ENCODE results near the gene CHMP6.

Gene CHMP6

DNA sequence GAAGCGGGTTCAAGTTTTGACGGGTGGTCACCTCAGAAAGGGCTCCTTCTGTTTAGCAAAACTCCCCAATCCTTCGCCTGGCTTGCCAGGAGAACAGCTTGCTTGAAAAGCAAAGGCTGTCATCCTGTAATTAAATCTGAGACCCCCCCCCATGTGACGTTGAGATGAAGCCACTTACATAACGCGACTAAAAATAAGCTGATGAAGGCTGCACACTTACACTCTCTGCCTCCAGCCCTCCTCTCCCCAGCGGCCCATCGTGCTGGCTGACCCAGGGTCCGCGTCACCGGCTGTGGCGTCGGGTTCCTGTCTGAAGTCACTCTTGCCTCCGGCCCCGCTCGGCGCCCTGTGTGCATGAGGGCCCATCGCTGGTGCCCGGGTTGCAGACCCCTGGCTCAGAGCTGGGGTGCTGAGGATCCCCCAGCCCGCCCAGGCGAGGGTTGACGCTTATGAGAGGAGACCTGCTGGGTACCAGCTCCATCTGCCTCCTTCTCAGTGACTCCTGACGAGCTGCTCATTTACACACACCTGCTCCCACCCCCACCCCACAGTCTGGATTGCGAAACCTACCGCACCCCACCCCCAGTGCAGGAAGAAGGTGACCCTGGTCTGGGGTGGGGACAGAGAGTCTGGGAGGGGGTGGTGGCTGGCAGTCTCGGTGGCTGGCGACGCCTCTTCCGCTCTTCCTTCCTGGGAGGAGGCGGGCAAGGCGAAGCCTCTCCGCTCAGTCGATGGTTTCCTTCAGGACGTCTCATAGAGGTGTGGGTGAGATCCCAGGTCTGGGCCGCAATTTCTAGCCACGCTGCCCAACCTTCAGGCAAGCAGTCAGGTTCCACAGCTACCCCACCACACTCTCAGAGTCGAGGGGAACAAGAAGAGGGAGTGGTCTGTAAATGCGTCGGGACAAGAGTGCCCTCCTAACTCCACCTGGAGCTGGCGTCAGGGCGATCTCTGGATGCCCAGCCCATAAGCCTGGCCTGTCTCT is 40.2 kb downstream of the CHMP6 start:
- H3K79me1 ChIP-seq (ENCODE audit: low read depth, low read length) = peaks cover 6% of the 10 kb centered on the region
- H3K9ac ChIP-seq (ENCODE audit: low read depth, low read length, poor library complexity) = no peak overlapping the region
- H2BK15ac ChIP-seq (ENCODE audit: low read length) = no peak overlapping the region
- H3K27ac ChIP-seq (replicated peaks; ENCODE audit: low read length) = no peak overlapping the region
- WGBS, 2 donors (ENCODE audit: extremely low coverage in 2 of 2, insufficient read length in 2 of 2, insufficient replicate concordance in 1 of 2) = no CpG with 5 or more reads among the region's 41 CpGs
- peaks cover 15 to 29% of the 10 kb centered on the region in 2 donors for H3K4me1 ChIP-seq (ENCODE audit: control insufficient read depth in 2 of 2, insufficient read depth in 1 of 2, low read depth in 1 of 2, low read length in 2 of 2)
- H2BK120ac ChIP-seq (ENCODE audit: low read depth, low read length) = no peak overlapping the region
- peaks cover 15 to 17% of the 10 kb centered on the region in 2 donors for H3K36me3 ChIP-seq (replicated peaks in 1 of 2; ENCODE audit: control insufficient read depth in 2 of 2, insufficient read depth in 2 of 2, low read length in 2 of 2)
- H3K4me2 ChIP-seq (ENCODE audit: insufficient read depth, low read length, poor library complexity, severe bottlenecking) = no peak overlapping the region
- H3K4me3 ChIP-seq (ENCODE audit: low read length in 2 of 2) = no peak overlapping the region
- no peaks in the 10 kb centered on the region for H3K9me3 ChIP-seq (replicated peaks in 1 of 2; ENCODE audit: control insufficient read depth in 2 of 2, insufficient read depth in 1 of 2, low read depth in 1 of 2, low read length in 2 of 2)
- H2AFZ ChIP-seq (ENCODE audit: low read length) = no peak overlapping the region
- no peak for DNase-seq (ENCODE audit: low spot score)
- H3K27me3 ChIP-seq (ENCODE audit: control insufficient read depth in 3 of 3, insufficient read depth in 3 of 3, low read depth in 1 of 3, low read length in 3 of 3) = peaks cover 0 to 3% (median 0%) of the 10 kb centered on the region in 3 experiments
- no peak overlapping the region for H3K18ac ChIP-seq (ENCODE audit: low read length)
- H3K14ac ChIP-seq (ENCODE audit: low read length) = no peak overlapping the region
- no peak overlapping the region for H3K23ac ChIP-seq (ENCODE audit: low read depth, low read length, poor library complexity)
- no peak overlapping the region for H2AK5ac ChIP-seq (ENCODE audit: low read depth, low read length)
- peak overlapping the region; percentile 73 for H2BK12ac ChIP-seq (ENCODE audit: low read length)
- no peak overlapping the region for H4K8ac ChIP-seq (ENCODE audit: low read depth, low read length)
- H4K91ac ChIP-seq (ENCODE audit: low read depth, low read length, poor library complexity) = no peak overlapping the region
- H3K4ac ChIP-seq (ENCODE audit: low read length) = no peak overlapping the region
- H2BK5ac ChIP-seq (ENCODE audit: low read length) = no peak overlapping the region

DNA sequence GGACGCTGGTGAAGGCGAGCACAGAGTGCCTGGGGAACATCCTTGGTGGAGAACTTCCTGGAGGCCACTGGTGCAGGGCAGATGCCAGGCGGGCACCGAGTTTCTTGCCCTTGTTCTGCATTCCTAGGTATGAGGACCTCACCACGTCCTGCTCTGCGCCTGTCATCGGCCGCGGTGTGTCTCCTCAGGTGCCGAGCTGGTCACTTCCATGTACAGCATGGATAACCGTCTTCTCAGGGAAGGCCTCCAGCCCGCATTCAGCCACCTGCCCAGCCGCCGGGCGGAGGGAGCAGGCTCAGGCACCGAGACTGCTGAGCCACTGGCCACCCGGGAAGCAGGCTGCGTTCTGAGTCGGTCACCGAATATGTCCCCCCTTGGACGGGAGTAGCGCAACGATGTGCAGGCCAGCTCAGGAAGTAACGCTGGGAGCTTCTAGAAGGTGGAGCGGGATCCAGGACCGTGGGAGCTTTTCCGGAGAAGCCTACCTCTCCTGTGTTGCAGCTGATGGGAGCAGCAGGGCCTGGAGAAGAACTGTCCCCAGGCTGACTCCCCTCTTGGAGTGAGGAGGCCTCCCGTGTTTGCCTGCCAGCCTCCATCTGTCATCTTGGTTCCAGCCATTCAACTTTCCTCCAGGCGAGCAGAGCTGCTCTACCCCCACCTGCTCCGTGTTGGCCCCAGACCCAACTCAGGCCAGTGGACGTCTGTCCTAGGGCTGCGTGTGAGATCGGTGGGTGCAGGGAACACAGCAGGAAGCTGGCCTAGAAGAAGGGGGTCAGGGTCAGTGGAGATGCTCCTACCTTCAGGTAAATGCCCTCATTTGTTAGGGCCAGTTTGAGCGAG is 41.2 kb downstream of the CHMP6 start:
- Histone ChIP-seq H2BK120ac (ENCODE audit: low read depth, low read length) (no peak overlapping the region), H2BK15ac (ENCODE audit: low read length) (no peak overlapping the region), H3K4ac (ENCODE audit: low read length) (no peak overlapping the region), H2BK12ac (ENCODE audit: low read length) (peak overlapping the region; percentile 42), H3K27ac (replicated peaks; ENCODE audit: low read length) (no peak overlapping the region), H3K14ac (ENCODE audit: low read length) (peak overlapping the region; percentile 27), H3K79me1 (ENCODE audit: low read depth, low read length) (peaks cover 13% of the 10 kb centered on the region), H3K9me3 (replicated peaks in 1 of 2; ENCODE audit: control insufficient read depth in 2 of 2, insufficient read depth in 1 of 2, low read depth in 1 of 2, low read length in 2 of 2) (no peaks in the 10 kb centered on the region), H3K9ac (ENCODE audit: low read depth, low read length, poor library complexity) (no peak overlapping the region), H3K27me3 (ENCODE audit: control insufficient read depth in 3 of 3, insufficient read depth in 3 of 3, low read depth in 1 of 3, low read length in 3 of 3) (peaks cover 0 to 3% (median 0%) of the 10 kb centered on the region in 3 experiments), H2AK5ac (ENCODE audit: low read depth, low read length) (peak overlapping the region; percentile 71), H3K4me2 (ENCODE audit: insufficient read depth, low read length, poor library complexity, severe bottlenecking) (peak overlapping the region; percentile 11), H2BK5ac (ENCODE audit: low read length) (peak overlapping the region; percentile 87), H3K18ac (ENCODE audit: low read length) (no peak overlapping the region), H3K36me3 (replicated peaks in 1 of 2; ENCODE audit: control insufficient read depth in 2 of 2, insufficient read depth in 2 of 2, low read length in 2 of 2) (peaks cover 15 to 26% of the 10 kb centered on the region in 2 donors), H4K91ac (ENCODE audit: low read depth, low read length, poor library complexity) (no peak overlapping the region), H3K4me1 (ENCODE audit: control insufficient read depth in 2 of 2, insufficient read depth in 1 of 2, low read depth in 1 of 2, low read length in 2 of 2) (peaks cover 18 to 28% of the 10 kb centered on the region in 2 donors), H3K23ac (ENCODE audit: low read depth, low read length, poor library complexity) (peak overlapping the region; percentile 47), H3K4me3 (ENCODE audit: low read length in 2 of 2) (peak overlapping the region; percentile 16 to 87), H2AFZ (ENCODE audit: low read length) (no peak overlapping the region), H4K8ac (ENCODE audit: low read depth, low read length) (no peak overlapping the region)
- WGBS, 2 donors (ENCODE audit: extremely low coverage in 2 of 2, insufficient read length in 2 of 2, insufficient replicate concordance in 1 of 2) = no CpG with 5 or more reads among the region's 34 CpGs
- DNase-seq (ENCODE audit: low spot score) = no peak

DNA sequence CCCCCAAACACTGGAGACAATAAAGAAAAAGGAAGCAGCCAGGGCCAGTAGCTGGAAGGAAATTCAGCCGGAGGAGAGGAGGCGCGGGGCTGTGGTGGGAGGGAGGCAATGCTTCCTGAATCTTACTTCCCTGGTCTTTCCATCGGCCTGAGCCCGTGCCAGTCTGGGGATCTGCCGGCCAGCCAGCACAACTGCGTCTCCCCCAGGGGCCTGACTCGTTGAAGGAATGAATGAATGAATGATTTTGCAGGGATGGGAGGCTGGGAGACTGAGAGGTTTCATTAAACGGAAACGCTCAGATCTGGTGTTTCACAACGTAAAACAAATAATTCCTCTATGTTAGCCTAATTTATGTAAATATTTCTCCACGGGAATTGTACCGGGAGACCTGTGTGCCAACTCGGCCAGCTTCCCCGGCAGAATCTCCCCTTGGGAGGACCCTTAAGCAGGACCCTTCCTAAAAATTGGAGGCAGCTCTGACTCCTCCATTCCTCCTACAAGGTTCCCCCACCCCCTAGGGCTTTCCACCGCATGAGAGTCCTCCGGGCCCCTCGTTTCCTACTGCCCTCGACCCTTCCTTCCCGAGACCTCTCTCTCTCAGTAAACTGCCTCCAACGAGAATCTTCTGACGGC is 42.0 kb downstream of the CHMP6 start:
- H3K27me3 ChIP-seq (ENCODE audit: control insufficient read depth in 3 of 3, insufficient read depth in 3 of 3, low read depth in 1 of 3, low read length in 3 of 3) = peaks cover 0 to 3% (median 0%) of the 10 kb centered on the region in 3 experiments
- no peak overlapping the region for H4K8ac ChIP-seq (ENCODE audit: low read depth, low read length)
- H3K4me1 ChIP-seq (ENCODE audit: control insufficient read depth in 2 of 2, insufficient read depth in 1 of 2, low read depth in 1 of 2, low read length in 2 of 2) = peaks cover 12 to 27% of the 10 kb centered on the region in 2 donors
- no peak overlapping the region for H3K4ac ChIP-seq (ENCODE audit: low read length)
- H2AFZ ChIP-seq (ENCODE audit: low read length) = peak overlapping the region; percentile 83
- peak overlapping the region; percentile 87 for H3K4me3 ChIP-seq (ENCODE audit: low read length in 2 of 2)
- peaks cover 17 to 34% of the 10 kb centered on the region in 2 donors for H3K36me3 ChIP-seq (replicated peaks in 1 of 2; ENCODE audit: control insufficient read depth in 2 of 2, insufficient read depth in 2 of 2, low read length in 2 of 2)
- peak overlapping the region; percentile 40 for H2AK5ac ChIP-seq (ENCODE audit: low read depth, low read length)
- peaks cover 14% of the 10 kb centered on the region for H3K79me1 ChIP-seq (ENCODE audit: low read depth, low read length)
- H3K27ac ChIP-seq (replicated peaks; ENCODE audit: low read length) = no peak overlapping the region
- H3K4me2 ChIP-seq (ENCODE audit: insufficient read depth, low read length, poor library complexity, severe bottlenecking) = peak overlapping the region; percentile 97
- no peak overlapping the region for H3K14ac ChIP-seq (ENCODE audit: low read length)
- peak overlapping the region; percentile 88 for H3K9ac ChIP-seq (ENCODE audit: low read depth, low read length, poor library complexity)
- DNase-seq (ENCODE audit: low spot score) = no peak
- no peak overlapping the region for H2BK120ac ChIP-seq (ENCODE audit: low read depth, low read length)
- H2BK12ac ChIP-seq (ENCODE audit: low read length) = no peak overlapping the region
- no CpG with 5 or more reads among the region's 22 CpGs for WGBS, 2 donors (ENCODE audit: extremely low coverage in 2 of 2, insufficient read length in 2 of 2, insufficient replicate concordance in 1 of 2)
- H3K9me3 ChIP-seq (replicated peaks in 1 of 2; ENCODE audit: control insufficient read depth in 2 of 2, insufficient read depth in 1 of 2, low read depth in 1 of 2, low read length in 2 of 2) = no peaks in the 10 kb centered on the region
- no peak overlapping the region for H3K23ac ChIP-seq (ENCODE audit: low read depth, low read length, poor library complexity)
- peak overlapping the region; percentile 62 for H2BK5ac ChIP-seq (ENCODE audit: low read length)
- H3K18ac ChIP-seq (ENCODE audit: low read length) = no peak overlapping the region
- H4K91ac ChIP-seq (ENCODE audit: low read depth, low read length, poor library complexity) = no peak overlapping the region
- no peak overlapping the region for H2BK15ac ChIP-seq (ENCODE audit: low read length)
